ENCODE results near the gene METTL24. TPM values are rescaled to one million over a fixed set of nuclear protein-coding genes. Genes with fewer than 3 reads are reported as not detected.

The METTL24 gene
- total and polyA plus RNA-seq, 2 of the 8 experiments (the other 6 are each of a cell fraction or from before 2014, with no cell fraction given), result 0.30 to 0.39 TPM

DNA sequence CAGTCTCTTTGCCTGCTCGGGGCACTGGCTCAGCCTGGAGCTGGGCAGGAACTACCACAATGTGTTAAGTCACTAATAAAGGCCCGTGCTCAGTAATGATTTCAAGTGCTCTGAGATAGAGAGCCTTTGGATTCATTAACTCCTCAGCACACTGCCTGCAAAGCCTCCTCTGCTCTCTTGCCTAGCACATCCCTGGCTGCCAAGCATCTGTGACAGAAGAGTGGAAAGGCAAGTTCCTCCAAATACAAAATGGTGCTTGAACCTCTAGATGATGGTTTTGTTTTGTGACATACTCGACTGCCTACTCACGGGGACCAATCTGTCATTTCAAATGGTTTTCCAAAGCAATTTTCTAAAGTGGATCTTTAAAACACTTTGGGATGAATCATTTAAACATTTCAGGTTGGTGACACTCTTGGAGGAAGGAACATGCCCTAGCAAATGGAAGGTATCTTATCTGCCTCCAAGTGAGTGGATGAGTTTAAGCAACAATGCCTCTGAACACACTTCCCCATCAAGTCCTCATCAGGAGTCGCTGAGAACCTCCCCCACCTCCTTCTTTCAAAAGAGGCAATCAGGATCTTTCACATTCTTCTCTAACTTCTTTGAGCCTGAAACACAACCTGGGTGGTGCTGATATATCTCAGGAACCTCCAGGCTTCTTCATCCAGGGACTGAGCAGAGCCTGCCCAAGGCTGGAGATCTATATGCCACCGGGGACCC, 35.8 kb downstream of the METTL24 start (continued):
- TF ChIP-seq ASH2L (IDR thresholded peaks at IDR 0.05; ENCODE audit: low read length) (no peak), HDAC6 (IDR thresholded peaks at IDR 0.05; ENCODE audit: low read depth, low read length) (no peak), TAF1 (IDR thresholded peaks at IDR 0.05; ENCODE audit: low read depth, low read length) (no peak), RBBP5 (IDR thresholded peaks at IDR 0.05; ENCODE audit: borderline replicate concordance, low read depth, low read length) (no peak), SP4 (IDR thresholded peaks at IDR 0.05; ENCODE audit: low read length) (no peak)
- TF ChIP-seq, protein P1, sequence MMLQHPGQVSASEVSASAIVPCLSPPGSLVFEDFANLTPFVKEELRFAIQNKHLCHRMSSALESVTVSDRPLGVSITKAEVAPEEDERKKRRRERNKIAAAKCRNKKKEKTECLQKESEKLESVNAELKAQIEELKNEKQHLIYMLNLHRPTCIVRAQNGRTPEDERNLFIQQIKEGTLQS (IDR thresholded peaks at IDR 0.05; ENCODE audit: insufficient read depth, low read depth, low read length), result no peak
